GM19035 (cell line): ENCODE measurements around the gene DLX3.

ENCODE experiments used
- ATAC-seq: cut with Tn5 transposase; IDR thresholded peaks from one replicate; pipeline ENCODE4 v1.9.1; 2021; ENCODE audit not compliant: unreplicated experiment

The DLX3 gene

DNA sequence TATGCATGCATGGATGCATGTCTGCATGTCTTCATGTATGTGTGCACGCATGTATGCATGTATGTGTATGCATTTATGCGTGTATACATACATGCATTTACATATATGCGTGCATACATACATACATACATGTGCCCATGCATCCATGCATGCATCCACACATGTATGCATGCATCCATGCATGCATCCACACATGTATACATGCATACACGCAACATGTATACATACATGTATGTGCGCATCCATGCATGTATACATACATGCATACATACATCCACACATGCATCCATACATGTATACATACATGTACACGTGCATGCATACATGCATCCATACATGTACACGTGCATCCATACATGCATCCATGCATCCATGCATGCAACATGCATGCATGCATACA, 29.8 kb upstream of the DLX3 start:
- no peak for ATAC-seq

DNA sequence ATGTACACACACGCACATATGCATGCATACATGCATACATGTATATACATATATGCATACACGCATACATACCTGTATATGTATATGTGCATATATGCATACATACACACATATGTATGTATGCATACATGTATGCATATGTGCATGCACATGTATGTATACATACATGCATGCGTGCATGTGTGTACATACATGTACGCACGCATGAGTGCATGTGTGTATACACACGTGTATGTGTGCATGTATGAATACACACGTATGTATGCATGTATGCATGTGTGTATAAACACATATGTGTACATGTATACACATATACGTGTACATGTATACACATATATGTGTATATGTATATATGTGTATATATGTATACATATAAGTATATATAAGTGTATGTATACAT, 28.5 kb upstream of the DLX3 start:
- no peak for ATAC-seq

DNA sequence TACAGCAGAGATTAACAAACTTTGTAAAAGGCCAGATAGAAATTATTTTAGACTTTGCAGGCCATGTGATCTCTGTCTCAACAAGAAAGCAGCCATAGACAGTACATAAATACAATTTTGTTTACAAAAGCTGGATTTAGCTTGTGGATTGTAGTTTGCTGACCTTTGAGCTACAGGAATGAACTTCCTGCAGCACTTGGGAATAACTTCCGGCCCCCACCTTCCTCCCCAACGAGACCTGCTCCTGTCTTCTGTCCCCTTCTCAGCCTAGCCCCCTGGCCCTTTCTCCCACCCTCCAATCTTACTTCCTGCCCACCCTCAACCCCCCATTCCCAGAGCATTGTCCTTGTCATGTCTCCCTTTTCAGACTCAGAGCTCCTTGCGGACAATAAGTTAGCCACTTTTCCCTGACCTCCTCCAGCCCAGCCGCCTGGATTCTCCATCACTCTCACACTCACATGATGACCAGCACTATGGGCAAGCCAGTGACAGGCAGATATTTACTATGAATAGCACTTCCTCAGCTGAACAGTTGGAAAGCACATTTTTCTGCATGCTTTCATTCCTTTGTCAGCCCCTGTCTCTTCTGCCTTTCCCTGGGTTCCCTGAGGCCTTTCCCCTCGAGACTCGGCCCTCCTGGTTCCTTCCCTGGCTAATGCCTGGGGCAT, 27.6 kb upstream of the DLX3 start:
- no peak for ATAC-seq

DNA sequence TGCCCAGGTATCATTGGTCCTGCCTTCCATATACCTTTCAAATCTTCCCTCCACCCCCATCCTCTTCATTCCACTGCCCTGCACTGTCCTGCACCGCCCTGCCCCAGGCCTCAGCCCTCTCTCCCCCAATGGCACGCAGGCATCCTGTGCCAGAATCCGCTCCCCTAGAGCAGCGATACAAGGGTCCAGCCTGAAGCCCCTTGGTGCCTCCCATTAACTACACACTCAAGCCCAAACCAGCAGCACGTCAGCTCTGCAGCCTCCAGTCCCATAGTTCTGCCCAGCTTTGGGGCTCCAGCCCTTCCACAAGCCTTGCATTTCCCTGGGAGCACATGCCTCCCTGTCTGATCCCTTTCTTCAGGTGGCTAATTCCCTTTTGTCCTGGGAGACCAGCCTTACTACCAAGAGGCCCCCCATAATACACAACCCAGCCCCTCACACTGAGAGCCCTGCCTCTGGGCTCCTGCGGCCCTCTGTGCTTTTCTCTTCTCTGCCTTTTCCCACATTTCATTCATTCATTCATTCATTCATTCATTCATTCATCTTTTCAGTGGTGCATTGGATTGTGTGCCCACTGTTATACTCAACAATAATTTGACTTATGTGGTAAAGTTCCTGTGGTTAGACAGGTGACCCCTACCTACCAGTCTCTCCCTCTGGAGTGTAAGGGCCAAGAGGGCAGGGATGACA, 26.8 kb upstream of the DLX3 start:
- ATAC-seq, result no peak

DNA sequence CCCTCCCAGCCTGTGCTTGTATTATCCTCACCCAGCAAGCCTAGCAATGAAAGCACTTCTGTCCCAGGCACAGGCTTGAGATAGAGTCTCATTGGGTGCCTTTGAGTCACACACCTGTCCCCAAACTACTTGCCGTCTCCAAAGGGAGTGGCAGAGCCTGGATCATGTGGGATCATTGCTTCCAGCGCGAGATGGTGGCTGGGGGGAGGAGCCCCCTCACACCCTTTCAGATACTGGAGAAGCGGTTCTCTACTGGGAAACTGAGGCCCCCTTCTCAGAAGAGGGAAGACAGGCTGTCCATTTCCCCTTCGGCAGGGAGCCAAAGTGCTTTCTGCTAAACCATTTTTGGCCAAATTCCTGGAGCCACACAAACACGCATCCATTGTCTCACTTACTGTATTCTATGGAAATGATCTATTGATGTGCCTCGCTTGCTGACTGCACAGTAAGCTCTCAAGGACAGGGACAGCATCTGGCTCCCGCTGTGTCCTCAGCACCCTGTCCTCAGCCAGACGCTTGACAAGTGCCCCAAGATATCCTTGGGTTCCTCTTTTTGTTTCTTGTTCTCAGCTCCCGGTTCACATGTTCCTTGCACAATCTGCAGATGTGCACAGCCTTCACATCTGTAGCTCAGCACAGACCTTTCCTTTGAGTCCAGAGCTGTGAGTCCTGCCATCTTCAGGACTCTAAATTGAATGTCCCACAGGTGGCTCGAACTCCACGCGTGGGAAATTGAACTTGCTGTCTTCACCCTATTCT, 26.0 kb upstream of the DLX3 start:
- ATAC-seq, result no peak

DNA sequence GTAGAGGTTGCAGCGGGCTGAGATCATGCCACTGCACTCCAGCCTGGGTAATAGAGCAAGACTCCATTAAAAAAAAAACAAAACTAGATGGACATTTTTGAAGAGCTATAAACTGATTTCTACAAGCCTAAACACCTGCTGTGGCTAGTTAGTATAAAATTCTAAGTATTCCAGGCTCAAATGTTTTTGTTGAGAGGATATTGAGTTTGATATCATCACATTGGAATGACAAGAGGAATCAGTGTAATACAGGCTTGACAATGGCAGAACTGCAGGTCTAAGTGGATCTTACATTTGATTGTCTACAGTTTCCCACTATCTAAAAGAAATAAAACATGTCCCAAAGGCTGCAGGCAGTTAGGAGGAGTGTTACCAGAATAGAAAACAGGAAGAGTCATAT, 23.9 kb upstream of the DLX3 start:
- no peak for ATAC-seq

DNA sequence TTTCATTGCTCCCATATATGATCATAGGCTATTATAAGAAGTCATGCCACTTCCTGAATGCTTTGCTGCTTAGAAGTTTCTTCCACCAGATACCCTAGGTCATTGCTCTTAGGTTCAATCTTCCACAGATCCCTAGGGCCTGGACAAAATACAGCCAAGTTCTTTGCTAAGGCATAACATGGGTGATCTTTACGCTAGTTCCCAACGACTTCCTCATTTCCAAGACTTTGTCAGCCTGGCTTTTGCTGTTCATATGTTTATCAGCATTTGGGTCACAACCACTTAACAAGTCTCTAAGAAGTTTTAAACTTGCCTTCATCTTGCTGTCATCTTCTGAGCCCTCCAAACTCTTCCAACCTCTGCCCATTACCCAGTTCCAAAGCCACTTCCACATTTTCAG, 20.1 kb upstream of the DLX3 start:
- no peak for ATAC-seq

DNA sequence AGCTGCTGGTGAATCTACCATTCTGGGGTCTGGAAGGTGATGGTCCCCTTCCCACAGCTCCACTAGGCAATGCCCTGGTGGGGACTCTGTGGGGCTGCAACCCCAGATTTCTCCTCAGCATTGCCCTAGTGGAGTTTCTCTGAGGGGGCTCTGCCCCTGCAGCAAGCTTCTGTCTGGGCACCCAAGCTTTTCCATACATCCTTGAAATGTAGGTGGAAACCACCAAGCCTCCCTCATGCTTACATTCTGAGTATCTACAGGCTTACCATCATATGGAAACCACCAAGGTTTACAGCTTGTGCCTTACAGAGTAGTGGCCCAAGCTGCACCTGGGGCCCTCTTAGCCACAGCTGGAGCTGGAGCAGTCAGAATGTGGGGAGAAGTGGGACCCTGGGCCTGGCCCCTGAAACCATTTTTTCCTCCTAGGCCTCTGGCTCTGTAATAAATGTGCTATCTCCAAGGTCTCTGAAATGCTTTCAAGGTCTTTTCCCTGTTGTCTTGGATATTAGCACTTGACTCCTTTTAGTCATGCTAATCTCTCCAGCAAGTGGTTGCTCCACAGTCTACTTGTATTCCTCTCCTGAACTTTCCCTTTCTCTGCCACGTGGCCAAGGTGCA, 19.6 kb upstream of the DLX3 start:
- no peak for ATAC-seq

DNA sequence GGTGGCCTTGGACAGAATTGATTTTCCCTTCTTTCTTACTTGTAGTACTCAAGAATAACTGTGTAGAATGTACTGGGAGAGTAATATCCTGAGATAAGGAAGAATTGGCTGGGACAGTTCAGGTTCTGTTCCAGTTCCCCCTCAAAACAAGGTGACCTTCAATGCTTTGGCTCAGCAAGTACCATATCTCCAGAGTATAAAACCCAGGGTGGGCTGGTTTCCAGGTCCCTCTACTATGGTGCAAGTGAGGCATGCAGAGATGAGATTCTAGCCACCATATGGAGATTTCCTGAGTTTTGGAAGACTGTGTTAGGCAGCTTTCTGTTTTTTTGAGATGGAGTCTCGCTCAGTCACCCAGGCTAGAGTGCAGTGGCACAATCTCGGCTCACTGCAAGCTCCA, 18.1 kb upstream of the DLX3 start:
- no peak for ATAC-seq

DNA sequence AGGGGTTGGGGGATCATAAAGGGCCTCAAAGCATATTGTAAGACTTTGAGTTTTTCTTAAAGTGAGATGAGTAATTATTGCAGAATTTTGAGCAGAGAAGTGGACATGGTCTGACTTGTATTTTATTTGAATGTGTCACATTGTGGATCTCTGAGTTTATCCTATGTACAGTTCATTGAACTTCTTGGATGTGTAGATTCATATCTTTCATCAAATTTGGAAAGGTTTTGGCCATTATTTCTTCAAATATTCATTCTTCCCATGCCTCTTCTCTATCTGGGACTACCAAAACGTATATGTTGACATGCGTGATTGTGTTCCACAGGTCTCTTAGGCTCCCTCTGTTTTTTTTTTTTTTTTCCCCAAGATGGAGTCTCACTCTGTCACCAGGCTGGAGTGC, 14.3 kb upstream of the DLX3 start:
- ATAC-seq, result no peak

DNA sequence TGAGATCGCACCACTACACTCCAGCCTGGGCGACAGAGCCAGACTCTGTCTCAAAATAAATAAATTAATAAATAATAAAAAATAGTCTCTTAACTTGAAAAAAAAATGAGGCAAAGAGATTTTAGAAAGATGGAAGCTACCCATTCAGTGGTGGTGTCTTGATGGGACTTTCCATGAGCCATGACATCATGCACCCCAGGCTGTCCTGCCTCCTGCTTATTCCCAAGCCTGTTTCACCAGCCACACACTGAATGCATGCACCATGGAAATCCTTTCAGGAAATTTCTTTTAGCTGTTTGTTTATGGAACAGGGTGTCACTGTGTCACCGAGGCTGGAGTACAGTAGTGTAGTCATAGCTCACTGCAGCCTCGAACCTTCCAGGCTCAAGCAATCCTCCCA, 8.9 kb upstream of the DLX3 start:
- ATAC-seq, result no peak

DNA sequence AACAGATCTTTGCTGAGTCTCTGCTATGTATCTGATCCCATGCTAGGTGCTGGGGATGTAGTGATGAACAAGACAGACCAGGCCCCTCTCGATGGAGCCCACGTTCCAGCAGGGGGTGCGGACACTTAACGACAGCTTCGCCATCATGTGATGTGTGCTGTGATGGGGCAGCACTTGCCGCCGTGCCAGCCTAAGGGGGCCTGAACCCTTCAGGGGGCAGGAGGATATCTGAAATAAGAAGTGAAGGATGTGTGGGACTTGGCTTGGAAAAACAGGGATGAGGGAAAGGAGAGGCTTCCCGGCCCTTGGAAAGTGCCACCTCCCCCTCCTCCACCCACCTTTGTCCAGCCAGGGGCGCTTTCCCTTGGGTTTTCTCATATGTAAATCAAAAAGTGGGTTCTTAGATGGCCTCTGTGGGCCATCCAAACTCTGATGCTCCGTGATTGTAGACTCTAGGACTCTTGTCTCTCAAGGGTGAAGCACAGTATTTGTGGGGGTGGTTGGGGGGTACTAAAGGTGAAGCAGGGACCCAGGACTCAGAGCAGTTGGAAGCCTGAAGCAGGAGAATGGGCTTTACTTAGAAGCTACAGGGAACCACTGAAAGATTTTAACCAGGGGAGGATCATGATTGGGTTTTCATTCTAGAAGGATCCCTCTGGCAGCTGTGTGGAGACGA, 4.0 kb upstream of the DLX3 start:
- no peak for ATAC-seq

DNA sequence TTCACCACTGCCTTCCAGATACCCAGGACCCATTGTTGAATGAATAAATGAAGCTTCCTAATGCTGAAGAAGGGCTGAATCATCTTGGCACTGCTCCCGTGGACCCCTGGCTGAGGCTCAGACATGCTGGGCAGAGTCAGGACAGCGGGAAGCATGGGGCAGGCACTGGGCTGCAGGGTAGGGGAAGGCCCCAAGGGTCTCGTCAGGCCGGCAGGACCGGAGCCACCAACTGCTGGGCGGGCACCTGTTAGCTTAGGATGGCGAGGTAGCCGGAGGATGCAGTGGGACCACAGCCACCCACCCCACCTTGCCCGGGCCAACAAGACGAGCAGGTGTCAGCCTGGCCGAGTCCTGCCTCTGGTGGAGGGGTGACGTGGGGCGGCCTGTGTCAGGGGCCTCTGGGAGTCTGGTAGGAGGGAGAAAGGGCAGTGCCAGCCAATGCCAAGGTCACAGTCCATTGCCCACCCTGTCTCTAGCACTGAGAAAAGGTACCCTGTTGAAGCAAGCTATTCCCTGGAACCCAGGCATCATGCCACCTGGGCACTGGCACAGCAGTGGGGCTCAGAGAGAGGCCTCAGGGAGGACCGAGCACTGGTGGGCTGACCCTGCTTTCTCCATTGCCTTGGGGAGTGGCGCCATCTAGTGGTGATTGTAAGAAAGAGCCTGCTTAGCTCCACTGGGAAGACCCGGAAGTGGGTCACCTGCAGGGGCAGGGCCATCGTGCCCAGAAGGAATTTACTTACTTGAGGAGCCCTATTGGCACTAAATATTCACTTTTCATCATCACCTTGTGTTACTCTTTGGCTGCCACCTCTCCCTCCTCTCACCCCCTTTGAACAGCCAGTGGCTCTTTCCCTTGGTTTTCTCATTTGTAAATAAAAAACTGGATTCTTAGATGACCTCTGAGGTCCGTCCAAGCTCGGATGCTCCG, 3.0 kb upstream of the DLX3 start:
- peak; percentile 61 for ATAC-seq

DNA sequence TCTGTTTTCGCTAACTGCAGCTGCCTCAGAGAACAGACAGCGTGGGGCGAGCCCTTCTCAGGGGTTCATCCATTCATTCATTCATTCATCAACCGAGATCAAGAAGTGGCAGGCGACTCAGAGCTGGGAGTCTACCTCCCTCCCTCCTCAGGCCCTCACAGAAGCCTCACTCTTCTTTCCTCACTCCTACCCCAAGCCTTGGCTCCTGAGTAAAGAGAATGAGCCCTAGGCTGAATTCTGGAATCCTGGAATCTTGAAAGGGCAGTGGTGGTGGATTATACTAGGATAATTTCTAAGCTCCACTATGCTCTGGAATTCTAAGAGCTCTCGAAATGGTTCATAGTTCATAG, 2.3 kb upstream of the DLX3 start:
- ATAC-seq, result no peak

DNA sequence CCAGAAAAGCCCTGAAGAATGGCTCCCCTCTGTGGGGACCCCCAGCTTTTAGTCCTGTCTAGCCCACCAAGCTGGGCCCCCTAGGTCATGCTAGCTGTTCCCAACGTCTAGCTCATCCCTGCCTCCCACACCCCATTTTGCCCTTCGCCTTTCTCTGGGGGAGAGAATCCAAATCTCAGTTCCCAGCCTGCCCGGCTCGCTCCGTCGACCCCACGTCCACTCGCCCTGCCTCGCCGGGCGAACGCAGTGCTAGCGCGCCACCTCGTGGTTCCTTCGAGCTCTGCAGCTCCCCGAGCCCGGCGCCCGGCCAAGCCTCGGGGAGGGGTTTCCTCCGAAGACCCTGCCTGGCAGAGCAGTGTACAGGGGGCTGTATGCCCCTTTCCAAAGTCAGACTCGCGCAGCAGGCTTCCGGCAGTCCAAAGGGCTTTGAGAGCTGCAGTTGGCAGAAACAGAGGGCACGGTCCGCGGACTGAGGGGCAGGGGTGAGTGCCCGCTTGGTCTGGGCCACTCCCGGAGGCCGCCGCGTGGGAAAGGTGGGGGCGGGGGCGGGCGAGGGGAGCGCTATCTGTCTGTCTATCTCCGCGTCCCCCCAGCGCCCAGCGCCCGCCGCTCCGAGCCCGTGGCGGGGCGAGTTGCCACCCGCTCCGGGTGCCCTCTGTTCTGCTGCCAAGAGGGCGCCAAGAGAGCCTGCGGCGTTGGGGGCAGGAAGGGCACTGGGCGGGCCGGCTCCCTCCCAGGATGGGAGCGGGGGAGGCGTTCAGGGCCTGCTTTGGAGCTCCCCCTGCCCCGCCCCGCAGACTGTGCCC, 1.7 kb upstream of the DLX3 start:
- ATAC-seq, result no peak

DNA sequence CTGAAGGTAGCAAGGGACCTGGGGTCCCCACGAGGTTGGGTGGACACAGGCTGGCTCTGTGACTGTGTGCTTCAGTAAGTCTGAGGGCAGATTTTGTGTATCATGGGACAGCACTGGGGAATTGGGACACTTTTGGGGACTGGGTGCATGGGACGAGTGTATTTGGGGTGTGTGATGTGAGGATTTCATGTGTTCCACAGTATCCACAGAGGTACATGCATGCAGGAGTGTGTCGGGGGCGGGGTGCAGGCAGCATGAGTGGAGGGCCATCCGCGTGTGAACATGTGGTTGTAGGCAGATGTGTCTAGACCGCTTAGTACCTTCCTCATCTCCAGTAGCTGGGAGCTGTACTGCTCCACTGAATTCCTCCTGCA, 1.1 kb upstream of the DLX3 start:
- no peak for ATAC-seq

DNA sequence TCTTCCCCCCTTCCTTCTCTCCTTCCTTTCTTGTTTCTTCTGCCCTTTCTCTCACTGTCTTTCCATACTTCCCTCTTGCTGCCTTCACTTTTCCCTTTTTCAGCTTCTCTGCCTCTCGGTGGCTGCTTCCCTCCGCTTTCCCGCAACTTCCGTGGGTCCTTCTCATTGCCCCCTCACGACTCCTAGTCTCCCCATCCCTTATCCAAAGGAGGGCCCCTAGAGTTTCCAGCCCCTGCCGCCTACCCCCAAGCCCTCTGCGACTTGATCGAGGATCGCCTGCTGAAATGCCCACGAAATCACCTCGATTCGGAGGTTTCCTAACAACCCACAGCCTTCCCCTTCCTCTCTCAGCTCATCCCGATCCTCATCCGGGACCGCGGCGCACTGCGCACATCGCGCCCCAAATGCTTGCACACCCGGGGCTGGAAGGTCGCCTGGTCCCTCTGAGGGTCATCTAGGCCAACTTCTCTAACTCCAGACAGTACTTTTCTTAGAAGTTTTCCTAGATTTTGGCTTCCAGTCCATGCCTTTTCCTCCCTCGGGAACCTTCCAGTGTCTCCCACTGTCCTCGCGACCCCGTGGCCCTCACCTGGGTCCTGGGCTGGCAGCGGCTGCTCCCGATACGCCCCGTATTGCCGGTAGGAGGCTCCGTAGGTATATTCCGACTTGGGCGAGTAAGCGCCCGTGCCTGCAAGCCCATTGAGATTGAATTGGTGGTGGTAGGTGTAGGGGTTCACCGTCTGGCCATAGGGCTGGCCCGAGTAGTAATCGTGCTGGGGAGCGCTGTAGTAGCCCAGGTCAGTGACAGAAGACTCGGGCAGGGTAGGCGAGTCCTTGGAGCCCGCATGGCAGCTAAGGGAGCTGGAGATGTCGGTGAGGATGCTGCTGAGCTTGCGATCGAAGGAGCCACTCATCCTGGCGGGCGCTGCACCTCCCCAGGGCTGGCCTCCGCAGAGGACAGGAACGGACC, 654 bp downstream of the DLX3 start:
- ATAC-seq, result no peak

DNA sequence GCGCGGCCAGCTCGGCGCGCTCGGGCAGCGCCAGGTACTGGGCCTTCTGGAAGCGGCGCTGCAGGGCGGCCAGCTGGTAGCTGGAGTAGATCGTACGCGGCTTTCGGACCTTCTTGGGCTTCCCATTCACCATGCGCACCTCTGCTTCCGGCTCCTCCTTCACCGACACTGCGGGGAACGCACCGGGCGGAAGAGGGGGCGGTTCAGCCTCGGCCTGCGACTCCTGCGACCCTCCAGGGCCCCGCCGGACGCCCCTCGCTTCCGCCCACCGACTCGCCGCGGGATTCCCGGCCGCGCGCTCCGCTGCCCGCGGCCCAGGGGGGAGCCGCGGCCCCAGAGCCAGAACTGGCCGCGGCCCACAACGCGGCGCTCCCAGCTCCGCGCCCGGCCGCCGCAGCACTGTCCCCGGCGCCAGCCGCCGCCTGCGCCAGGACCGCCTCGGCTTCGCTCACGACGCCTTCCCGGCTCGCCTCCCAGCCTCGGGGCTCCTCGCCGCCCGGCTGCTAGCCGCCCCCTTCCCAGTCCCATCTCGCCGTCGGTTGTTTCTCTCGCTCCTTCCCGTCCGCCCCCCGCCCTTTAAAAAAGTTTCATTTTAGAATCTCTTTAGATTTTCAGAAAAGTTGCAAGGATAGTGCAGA, 1.5 kb downstream of the DLX3 start:
- no peak for ATAC-seq
